ENCODE measurements around the gene MED12.

Gene MED12

GRCh38 chrX:71091263-71091662, 27.1 kb upstream of the MED12 start:
- no peaks in the 10 kb centered on the region for H3K27me3 ChIP-seq (ENCODE audit: low read length)
- H3K79me2 ChIP-seq (ENCODE audit: insufficient read depth, low read length), result no peaks in the 10 kb centered on the region
- no peak overlapping the region for H3K27ac ChIP-seq (ENCODE audit: low read depth, low read length)
- no peaks in the 10 kb centered on the region for H3K36me3 ChIP-seq (ENCODE audit: low read length)
- H3K4me3 ChIP-seq (ENCODE audit: insufficient read depth, low read length, poor library complexity, severe bottlenecking), result no peak overlapping the region
- no peaks in the 10 kb centered on the region for H4K20me1 ChIP-seq (ENCODE audit: low read depth, low read length)
- H3K9me2 ChIP-seq (replicated peaks; ENCODE audit: insufficient read depth, low read length), result no peaks in the 10 kb centered on the region
- no peak overlapping the region for H2AFZ ChIP-seq (ENCODE audit: low read depth, low read length, severe bottlenecking)
- no peak overlapping the region for H3K9ac ChIP-seq (ENCODE audit: low read length)
- no peaks in the 10 kb centered on the region for H3F3A ChIP-seq (ENCODE audit: insufficient read depth)
- no peaks in the 10 kb centered on the region for H3K9me3 ChIP-seq (ENCODE audit: insufficient read depth, low read length)
- no peak overlapping the region for H3K4me2 ChIP-seq (ENCODE audit: low read depth, low read length, poor library complexity, severe bottlenecking)
- TF ChIP-seq EZH2phosphoT487 (conservative IDR thresholded peaks at IDR 0.05; ENCODE audit: low read length), result no peak
- no peak for TF ChIP-seq CTCF (IDR thresholded peaks at IDR 0.05; ENCODE audit: insufficient read depth, low read length, poor library complexity, severe bottlenecking)

- TF ChIP-seq CTCF (IDR thresholded peaks at IDR 0.05; ENCODE audit: insufficient read depth, low read length, poor library complexity, severe bottlenecking), result no peak
- TF ChIP-seq EZH2phosphoT487 (conservative IDR thresholded peaks at IDR 0.05; ENCODE audit: low read length), result no peak
- H3K79me2 ChIP-seq (ENCODE audit: insufficient read depth, low read length), result no peaks in the 10 kb centered on the region
- H3K9me2 ChIP-seq (replicated peaks; ENCODE audit: insufficient read depth, low read length), result no peaks in the 10 kb centered on the region
- H3F3A ChIP-seq (ENCODE audit: insufficient read depth), result no peaks in the 10 kb centered on the region
- peak overlapping the region; percentile 82 for H3K4me2 ChIP-seq (ENCODE audit: low read depth, low read length, poor library complexity, severe bottlenecking)
- peak overlapping the region; percentile 67 for H3K4me3 ChIP-seq (ENCODE audit: insufficient read depth, low read length, poor library complexity, severe bottlenecking)
- H3K27me3 ChIP-seq (ENCODE audit: low read length), result no peaks in the 10 kb centered on the region
- no peaks in the 10 kb centered on the region for H3K36me3 ChIP-seq (ENCODE audit: low read length)
- no peak overlapping the region for H3K27ac ChIP-seq (ENCODE audit: low read depth, low read length)
- H2AFZ ChIP-seq (ENCODE audit: low read depth, low read length, severe bottlenecking), result peak overlapping the region; percentile 51
- H3K9me3 ChIP-seq (ENCODE audit: insufficient read depth, low read length), result no peaks in the 10 kb centered on the region
- H4K20me1 ChIP-seq (ENCODE audit: low read depth, low read length), result no peaks in the 10 kb centered on the region
- peak overlapping the region; percentile 59 for H3K9ac ChIP-seq (ENCODE audit: low read length)
Measured at GRCh38 chrX:71095033-71095432, 23.4 kb upstream of the MED12 start.

- peak within 1 kb of the TSS; percentile 59 for H3K9ac ChIP-seq (ENCODE audit: low read length)
- TF ChIP-seq CTCF (IDR thresholded peaks at IDR 0.05; ENCODE audit: insufficient read depth, low read length, poor library complexity, severe bottlenecking), result no peak
- TF ChIP-seq EZH2phosphoT487 (conservative IDR thresholded peaks at IDR 0.05; ENCODE audit: low read length), result no peak
- peak within 1 kb of the TSS; percentile 67 for H3K4me3 ChIP-seq (ENCODE audit: insufficient read depth, low read length, poor library complexity, severe bottlenecking)
- H3K27me3 ChIP-seq (ENCODE audit: low read length), result no peaks in the 10 kb centered on the region
- peak within 1 kb of the TSS; percentile 65 for H2AFZ ChIP-seq (ENCODE audit: low read depth, low read length, severe bottlenecking)
- H3K27ac ChIP-seq (ENCODE audit: low read depth, low read length), result no peak within 1 kb of the TSS
- H3K9me3 ChIP-seq (ENCODE audit: insufficient read depth, low read length), result no peaks in the 10 kb centered on the region
- H3K36me3 ChIP-seq (ENCODE audit: low read length), result no peaks in the 10 kb centered on the region
- no peaks in the 10 kb centered on the region for H3K9me2 ChIP-seq (replicated peaks; ENCODE audit: insufficient read depth, low read length)
- H3K79me2 ChIP-seq (ENCODE audit: insufficient read depth, low read length), result no peaks in the 10 kb centered on the region
- no peaks in the 10 kb centered on the region for H3F3A ChIP-seq (ENCODE audit: insufficient read depth)
- H4K20me1 ChIP-seq (ENCODE audit: low read depth, low read length), result no peaks in the 10 kb centered on the region
- peak within 1 kb of the TSS; percentile 82 for H3K4me2 ChIP-seq (ENCODE audit: low read depth, low read length, poor library complexity, severe bottlenecking)
Measured at GRCh38 chrX:71095555-71095980, 22.8 kb upstream of the MED12 start, which contains the start of gene FOXO4. FOXO4 (plus strand) TSS chrX:71095851; CDS start chrX:71096529, 678 bp downstream.

Data from SU-DHL-6 (cell line).